Measurements from ENCODE around the gene CDC42SE2.
A peak's percentile ranks its signal among the peaks of the same experiment; 100 is the strongest.
"Not testable (repeated sequence)": the region's sequence is repeated elsewhere in the genome, so short reads cannot be mapped to it uniquely, and the experiment has no call there.

CDC42SE2 gene

GRCh38 chr5:131396630-131397273, 132.9 kb downstream of the CDC42SE2 start:
- DNase-seq: no peak

- DNase-seq: not testable (repeated sequence)
Observed at GRCh38 chr5:131399007-131399406, 135.2 kb downstream of the CDC42SE2 start.

- DNase-seq: no peak
Observed at GRCh38 chr5:131400585-131400984, 136.7 kb downstream of the CDC42SE2 start.

- no peak for DNase-seq
Observed at GRCh38 chr5:131405674-131406073, 141.8 kb downstream of the CDC42SE2 start.

GRCh38 chr5:131406076-131406475, 142.2 kb downstream of the CDC42SE2 start:
- DNase-seq: no peak

- no peak for DNase-seq
Observed at GRCh38 chr5:131406975-131407638, 143.3 kb downstream of the CDC42SE2 start.

- DNase-seq: no peak
Observed at GRCh38 chr5:131413605-131414559, 150.0 kb downstream of the CDC42SE2 start.

- no peak for DNase-seq
Observed at GRCh38 chr5:131416729-131417128, 152.9 kb downstream of the CDC42SE2 start.

GRCh38 chr5:131417240-131417869, 153.5 kb downstream of the CDC42SE2 start:
- peak; percentile 71 for DNase-seq

GRCh38 chr5:131418846-131419245, 155.0 kb downstream of the CDC42SE2 start:
- no peak for DNase-seq

- DNase-seq: no peak
Observed at GRCh38 chr5:131419877-131420276, 156.0 kb downstream of the CDC42SE2 start.

- no peak for DNase-seq
Observed at GRCh38 chr5:131423056-131423455, 159.2 kb downstream of the CDC42SE2 start.

- no peak for DNase-seq
Observed at GRCh38 chr5:131426011-131426410, 162.2 kb downstream of the CDC42SE2 start.

- DNase-seq: no peak
Observed at GRCh38 chr5:131430794-131431193, 166.9 kb downstream of the CDC42SE2 start.

GRCh38 chr5:131431794-131432193, 167.9 kb downstream of the CDC42SE2 start:
- DNase-seq: no peak

GRCh38 chr5:131433109-131433508, 169.3 kb downstream of the CDC42SE2 start:
- DNase-seq: no peak

- no peak for DNase-seq
Observed at GRCh38 chr5:131436081-131436480, 172.2 kb downstream of the CDC42SE2 start.

- no peak for DNase-seq
Observed at GRCh38 chr5:131441184-131441583, 177.3 kb downstream of the CDC42SE2 start.

Measured in retina (tissue), 1 donor.